PC-9 (cell line): ENCODE data around the gene OXSR1. TPM values are rescaled to one million over a fixed set of nuclear protein-coding genes. Genes with fewer than 3 reads are reported as not detected.
"Not testable (repeated sequence)": the region's sequence is repeated elsewhere in the genome, so short reads cannot be mapped to it uniquely, and the experiment has no call there.

Experiments used
- BruUV-seq: library from RNA; stranded (reverse); fragments of 400-500 nt; replicated peaks from 2 replicates; lab custom pipeline; 2021; lab: Mats Ljungman, UMichigan
- CTCF ChIA-PET: fragments of 300-600 bp; sonication (Branson Sonifier 250); formaldehyde crosslinking; loops from one replicate; lab custom pipeline; 2022; ENCODE audit warnings: antibody characterized with exemption; lab: Charles Lee
- POLR2A ChIA-PET: fragments of 300-600 bp; sonication (Branson Sonifier 250); formaldehyde crosslinking; loops from one replicate; lab custom pipeline; 2022; ENCODE audit warnings: antibody characterized with exemption; ENCODE audit not compliant: unreplicated experiment; lab: Charles Lee
- DNase-seq, 2 experiments: peaks; one replicate each; pipeline versions ENCODE4 v3.0.0 to v3.0.0-alpha.2; 2015 to 2022; ENCODE audit warnings: mixed read lengths in 1 of 2
- H2AFZ ChIP-seq: fragments of 200-600 bp; sonication (generic); 2 replicates; pipeline ENCODE4 v1.8.1; 2017; ENCODE audit warnings: antibody characterized with exemption
- H3F3A ChIP-seq: fragments of 200-600 bp; sonication (generic); 2 replicates; pipeline ENCODE4 v1.8.1; 2017; ENCODE audit warnings: antibody characterized with exemption, mild to moderate bottlenecking, low read depth; ENCODE audit not compliant: insufficient read depth
- H3K27ac ChIP-seq: fragments of 200-600 bp; sonication (generic); 2 replicates; pipeline ENCODE4 v1.6.1; 2016; ENCODE audit warnings: mixed run types
- H3K27me3 ChIP-seq: fragments of 200-600 bp; sonication (generic); 2 replicates; pipeline ENCODE4 v1.6.1; 2016; ENCODE audit warnings: low read depth, mixed run types; ENCODE audit not compliant: insufficient read depth
- H3K36me3 ChIP-seq: fragments of 200-600 bp; sonication (generic); 2 replicates; pipeline ENCODE4 v1.6.1; 2016; ENCODE audit warnings: low read depth, mixed run types
- H3K4me1 ChIP-seq: fragments of 200-600 bp; sonication (generic); replicated peaks from 2 replicates; pipeline ENCODE4 v1.6.1; 2016; ENCODE audit warnings: mixed run types; ENCODE audit not compliant: insufficient read depth
- H3K4me2 ChIP-seq: fragments of 200-600 bp; sonication (generic); 2 replicates; pipeline ENCODE4 v1.6.1; 2017; ENCODE audit warnings: mixed run types
- H3K4me3 ChIP-seq: fragments of 200-600 bp; sonication (generic); 2 replicates; pipeline ENCODE4 v1.6.1; 2016; ENCODE audit warnings: mixed run types
- H3K79me2 ChIP-seq: fragments of 200-600 bp; sonication (generic); 2 replicates; pipeline ENCODE4 v1.6.1; 2017; ENCODE audit warnings: low read depth, mixed run types
- H3K9me2 ChIP-seq: fragments of 200-600 bp; sonication (generic); 2 replicates; pipeline ENCODE4 v1.8.1; 2017; ENCODE audit warnings: mild to moderate bottlenecking; ENCODE audit not compliant: insufficient read depth
- H3K9me3 ChIP-seq: fragments of 200-600 bp; sonication (generic); 2 replicates; pipeline ENCODE4 v1.8.1; 2016; ENCODE audit warnings: low read depth; ENCODE audit not compliant: insufficient read depth
- H4K20me1 ChIP-seq: fragments of 200-600 bp; sonication (generic); 2 replicates; pipeline ENCODE4 v1.8.1; 2017; ENCODE audit not compliant: insufficient read depth
- EZH2 ChIP-seq: fragments of 200-600 bp; sonication (generic); IDR thresholded peaks from 2 replicates; pipeline ENCODE4 v1.8.0; 2017; ENCODE audit warnings: antibody characterized with exemption, low read depth
- intact Hi-C: fragments of 100-400 bp; cut with micrococcal nuclease; formaldehyde crosslinking; loops from one replicate; pipeline ENCODE4 v1.10.0; 2022; ENCODE audit not compliant: unreplicated experiment
- total RNA-seq: library from RNA; stranded (reverse); gene quantifications from 2 replicates; pipeline ENCODE4 v1.2.3, GENCODE V29; 2021
- TF ChIP-seq, protein P1 (sequence below): fragments of 200-600 bp; sonication (generic); conservative IDR thresholded peaks from 2 replicates; pipeline ENCODE4 v1.6.1; 2017; ENCODE audit warnings: mixed run types, antibody characterized with exemption, mild to moderate bottlenecking, moderate library complexity

The OXSR1 gene
- total RNA-seq, 1 experiment from 2014 or later: 54.3 TPM

DNA sequence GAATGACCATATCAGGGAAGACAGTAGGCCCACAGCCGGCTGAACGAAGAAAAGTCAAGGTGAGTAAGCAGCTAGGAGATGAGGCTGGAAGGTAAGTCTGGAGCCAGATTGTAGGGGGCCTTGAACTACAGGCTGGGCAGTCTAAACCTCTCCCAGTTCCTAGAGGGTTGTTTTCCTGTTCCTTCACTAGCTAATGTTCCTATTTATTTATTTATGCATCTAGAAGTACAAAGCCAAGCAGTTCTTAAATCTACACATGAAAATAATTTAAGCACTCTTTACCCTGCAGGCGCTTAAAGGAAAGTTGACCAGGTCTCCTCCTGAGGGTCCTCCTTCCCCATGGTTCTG lies 32.2 kb upstream of the OXSR1 start:
- intact Hi-C loops: loop anchor here (1.0 to 10.0 kb wide), 2 partner anchors 32 to 322 kb away; partner anchors contain the start of genes ACVR2B and OXSR1
- TF ChIP-seq, protein P1, sequence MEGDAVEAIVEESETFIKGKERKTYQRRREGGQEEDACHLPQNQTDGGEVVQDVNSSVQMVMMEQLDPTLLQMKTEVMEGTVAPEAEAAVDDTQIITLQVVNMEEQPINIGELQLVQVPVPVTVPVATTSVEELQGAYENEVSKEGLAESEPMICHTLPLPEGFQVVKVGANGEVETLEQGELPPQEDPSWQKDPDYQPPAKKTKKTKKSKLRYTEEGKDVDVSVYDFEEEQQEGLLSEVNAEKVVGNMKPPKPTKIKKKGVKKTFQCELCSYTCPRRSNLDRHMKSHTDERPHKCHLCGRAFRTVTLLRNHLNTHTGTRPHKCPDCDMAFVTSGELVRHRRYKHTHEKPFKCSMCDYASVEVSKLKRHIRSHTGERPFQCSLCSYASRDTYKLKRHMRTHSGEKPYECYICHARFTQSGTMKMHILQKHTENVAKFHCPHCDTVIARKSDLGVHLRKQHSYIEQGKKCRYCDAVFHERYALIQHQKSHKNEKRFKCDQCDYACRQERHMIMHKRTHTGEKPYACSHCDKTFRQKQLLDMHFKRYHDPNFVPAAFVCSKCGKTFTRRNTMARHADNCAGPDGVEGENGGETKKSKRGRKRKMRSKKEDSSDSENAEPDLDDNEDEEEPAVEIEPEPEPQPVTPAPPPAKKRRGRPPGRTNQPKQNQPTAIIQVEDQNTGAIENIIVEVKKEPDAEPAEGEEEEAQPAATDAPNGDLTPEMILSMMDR: no peak
- no peak for TF ChIP-seq EZH2
- no TSS peak for BruUV-seq
- Histone ChIP-seq H3K27me3 (no peaks in the 10 kb centered on the region), H2AFZ (no peak overlapping the region), H3K36me3 (no peaks in the 10 kb centered on the region; the same call in 1 of the 2 replicates), H3K79me2 (peaks cover 30% of the 10 kb centered on the region), H3K4me3 (peak overlapping the region; percentile 30; the same call in 1 of the 2 replicates), H3K4me2 (peak overlapping the region; percentile 72), H3K4me1 (peaks cover 47% of the 10 kb centered on the region), H3K9me2 (no peaks in the 10 kb centered on the region), H3F3A (peaks cover 34% of the 10 kb centered on the region; the same call in 1 of the 2 replicates), H4K20me1 (no peaks in the 10 kb centered on the region; the same call in 1 of the 2 replicates), H3K9me3 (no peaks in the 10 kb centered on the region), H3K27ac (peak overlapping the region; percentile 80)
- no peak for DNase-seq
- ChIA-PET POLR2A (interaction anchor here (0.7 to 1.2 kb wide), 2 partner anchors 32 to 501 kb away, joined by 4 to 6 read pairs; partner anchors contain the start of gene OXSR1), CTCF (no interaction called here)

DNA sequence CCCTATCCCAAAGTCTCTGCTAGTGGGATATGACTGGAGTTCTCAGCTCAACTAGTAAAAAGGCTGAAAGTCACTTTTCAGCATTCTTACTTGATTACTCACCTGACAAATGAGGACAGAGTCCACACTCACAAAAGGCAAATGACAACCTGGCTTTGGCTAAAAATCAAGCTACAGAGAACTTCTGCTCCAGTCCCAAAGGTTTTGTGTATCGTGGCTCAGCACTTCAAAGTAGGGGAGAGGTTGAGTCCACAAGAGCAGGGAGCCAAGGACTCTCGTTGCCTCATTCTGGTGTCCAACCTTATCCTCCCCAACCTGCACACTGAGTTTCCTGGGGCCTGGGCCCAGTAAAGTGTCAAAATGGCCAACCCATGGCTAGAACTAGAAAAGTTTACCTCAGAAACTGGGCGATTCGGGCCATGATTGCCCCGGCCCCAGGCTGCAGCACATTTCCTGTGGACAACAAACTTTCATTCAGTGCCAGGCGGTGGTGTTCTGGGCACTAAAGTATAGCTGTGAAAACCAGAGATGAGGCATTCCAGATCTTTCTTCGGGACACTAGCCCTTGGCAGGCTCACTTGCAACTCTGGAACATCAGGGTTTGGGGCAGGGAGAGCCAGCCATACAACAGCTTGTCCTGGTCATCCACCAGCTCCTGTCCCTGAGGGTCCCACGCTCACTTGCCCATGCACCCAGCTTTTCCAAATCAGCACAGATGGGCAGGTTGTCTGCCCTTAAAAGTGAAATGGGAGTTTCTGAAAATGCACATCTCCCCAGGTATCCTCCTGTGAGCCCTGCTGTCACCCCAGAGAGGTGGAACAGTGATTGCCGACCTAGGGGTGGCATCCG lies 31.6 kb upstream of the OXSR1 start:
- ChIA-PET POLR2A (interaction anchor here (0.5 to 1.2 kb wide), 4 partner anchors 8 to 501 kb away, joined by 3 to 6 read pairs (median 4); partner anchors contain the start of gene OXSR1), CTCF (no interaction called here)
- BruUV-seq: no TSS peak
- TF ChIP-seq, protein P1: no peak
- no peak for TF ChIP-seq EZH2
- Histone ChIP-seq H3K9me3 (no peaks in the 10 kb centered on the region), H2AFZ (no peak overlapping the region), H3K79me2 (peaks cover 30% of the 10 kb centered on the region), H3F3A (peaks cover 34% of the 10 kb centered on the region; the same call in 1 of the 2 replicates), H3K4me2 (peak overlapping the region; percentile 72), H3K36me3 (no peaks in the 10 kb centered on the region; the same call in 1 of the 2 replicates), H3K4me1 (peaks cover 48% of the 10 kb centered on the region), H3K4me3 (no peak overlapping the region; the same call in 1 of the 2 replicates), H4K20me1 (no peaks in the 10 kb centered on the region; the same call in 1 of the 2 replicates), H3K27ac (peak overlapping the region; percentile 80), H3K27me3 (no peaks in the 10 kb centered on the region), H3K9me2 (no peaks in the 10 kb centered on the region)
- peak in 1 of 2 experiments; percentile 84 for DNase-seq
- intact Hi-C loops: loop anchor here (1.0 to 10.0 kb wide), 2 partner anchors 32 to 321 kb away; partner anchors contain the start of genes ACVR2B and OXSR1

DNA sequence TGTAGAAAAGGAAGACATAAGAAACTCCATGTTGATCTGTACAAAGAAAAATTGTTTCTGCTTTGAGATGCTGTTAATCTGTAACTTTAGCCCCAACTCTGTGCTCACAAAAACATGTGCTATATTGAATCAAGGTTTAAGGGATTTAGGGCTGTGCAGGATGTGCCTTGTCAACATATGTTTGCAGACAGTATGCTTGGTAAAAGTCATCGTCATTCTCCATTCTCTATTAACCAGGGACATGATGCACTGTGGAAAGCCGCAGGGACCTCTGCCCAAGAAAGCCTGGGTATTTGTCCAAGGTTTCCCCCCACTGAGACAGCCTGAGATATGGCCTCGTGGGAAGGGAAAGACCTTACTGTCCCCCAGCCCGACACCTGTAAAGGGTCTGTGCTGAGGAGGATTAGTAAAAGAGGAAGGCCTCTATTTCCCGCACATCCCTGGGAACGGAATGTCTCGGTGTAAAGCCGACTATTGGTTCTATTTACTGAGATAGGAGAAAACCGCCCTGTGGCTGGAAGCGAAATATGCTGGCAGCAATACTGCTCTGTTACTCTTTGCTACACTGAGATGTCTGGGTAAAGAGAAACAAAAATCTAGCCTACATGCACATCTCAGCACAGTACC lies 30.7 kb upstream of the OXSR1 start:
- DNase-seq, H3K4me3 ChIP-seq, H3K36me3 ChIP-seq, H3K27ac ChIP-seq, H3K9me2 ChIP-seq, CTCF ChIA-PET, H3K9me3 ChIP-seq, H3K27me3 ChIP-seq, BruUV-seq, H4K20me1 ChIP-seq, H2AFZ ChIP-seq: not testable (repeated sequence)
- H3K4me2 ChIP-seq: peak overlapping the region; percentile 98; the same call in 1 of the 2 replicates
- H3K79me2 ChIP-seq: peaks cover 38% of the 10 kb centered on the region
- peaks cover 34% of the 10 kb centered on the region; the same call in 1 of the 2 replicates for H3F3A ChIP-seq
- H3K4me1 ChIP-seq: peaks cover 56% of the 10 kb centered on the region
- intact Hi-C loops: loop anchor here (5.0 to 10.0 kb wide), 4 partner anchors 113 to 1142 kb away; partner anchors contain the start of genes ACVR2B, EPM2AIP1 and MLH1
- POLR2A ChIA-PET: interaction anchor here (0.5 kb wide), 1 partner anchor 7 kb away, joined by 4 read pairs; no protein-coding TSS in a partner anchor

DNA sequence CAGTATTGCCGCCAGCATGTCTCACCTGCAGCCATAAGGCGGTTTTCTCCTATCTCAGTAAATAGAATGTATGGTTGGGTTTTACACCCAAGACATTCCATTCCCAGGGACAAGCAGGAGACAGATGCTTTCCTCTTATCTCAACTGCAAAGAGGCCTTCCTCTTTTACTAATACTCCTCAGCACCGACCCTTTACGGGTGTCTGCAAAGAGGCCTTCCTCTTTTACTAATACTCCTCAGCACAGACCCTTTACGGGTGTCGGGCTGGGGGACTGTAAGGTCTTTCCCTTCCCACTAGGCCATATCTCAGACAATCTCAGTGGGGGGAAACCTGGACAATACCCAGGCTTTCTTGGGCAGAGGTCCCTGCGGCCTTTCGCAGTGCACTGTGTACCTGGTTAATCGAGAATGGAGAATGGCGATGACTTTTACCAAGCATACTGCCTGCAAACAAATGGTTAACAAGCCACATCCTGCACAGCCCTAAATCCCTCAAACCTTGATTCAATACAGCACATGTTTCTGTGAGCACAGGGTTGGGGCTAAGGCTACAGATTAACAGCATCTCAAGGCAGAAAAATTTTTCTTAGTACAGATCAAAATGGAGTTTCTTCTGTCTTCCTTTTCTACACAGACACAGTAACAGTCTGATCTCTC lies 29.6 kb upstream of the OXSR1 start:
- Histone ChIP-seq H3K4me1 (peaks cover 60% of the 10 kb centered on the region), H3F3A (peaks cover 40% of the 10 kb centered on the region; the same call in 1 of the 2 replicates), H3K4me3 (peak overlapping the region; percentile 98), H3K79me2 (peaks cover 44% of the 10 kb centered on the region), H2AFZ (peak overlapping the region; percentile 78), H3K4me2 (peak overlapping the region; percentile 98)
- intact Hi-C loops: loop anchor here (5.0 to 10.0 kb wide), 4 partner anchors 112 to 1143 kb away; partner anchors contain the start of genes ACVR2B, EPM2AIP1 and MLH1
- H3K27me3 ChIP-seq, H4K20me1 ChIP-seq, POLR2A ChIA-PET, H3K9me3 ChIP-seq, CTCF ChIA-PET, H3K9me2 ChIP-seq, H3K27ac ChIP-seq, BruUV-seq, DNase-seq, H3K36me3 ChIP-seq: not testable (repeated sequence)
